ENCODE data around the gene CSMD2.

DNA sequence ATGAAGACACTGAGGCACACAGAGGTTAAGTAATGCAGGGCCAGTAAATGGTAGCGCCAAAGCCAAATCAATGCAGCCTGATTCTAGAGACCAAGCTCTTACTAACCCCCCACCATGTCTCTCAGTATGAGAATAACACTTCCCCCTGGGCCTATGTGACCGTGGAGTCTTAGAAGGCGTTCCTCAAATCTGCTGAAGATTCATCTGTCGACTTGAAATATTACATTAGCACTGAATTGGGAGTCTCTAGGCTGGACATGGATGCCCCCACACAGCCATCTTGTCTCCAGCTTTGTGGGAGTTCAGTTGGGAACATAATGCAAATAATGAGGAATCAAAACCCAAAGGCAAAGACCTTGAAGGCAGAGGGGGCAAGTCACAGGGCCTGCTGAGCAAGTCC is 419.1 kb downstream of the CSMD2 start:
- TF ChIP-seq, protein P1, sequence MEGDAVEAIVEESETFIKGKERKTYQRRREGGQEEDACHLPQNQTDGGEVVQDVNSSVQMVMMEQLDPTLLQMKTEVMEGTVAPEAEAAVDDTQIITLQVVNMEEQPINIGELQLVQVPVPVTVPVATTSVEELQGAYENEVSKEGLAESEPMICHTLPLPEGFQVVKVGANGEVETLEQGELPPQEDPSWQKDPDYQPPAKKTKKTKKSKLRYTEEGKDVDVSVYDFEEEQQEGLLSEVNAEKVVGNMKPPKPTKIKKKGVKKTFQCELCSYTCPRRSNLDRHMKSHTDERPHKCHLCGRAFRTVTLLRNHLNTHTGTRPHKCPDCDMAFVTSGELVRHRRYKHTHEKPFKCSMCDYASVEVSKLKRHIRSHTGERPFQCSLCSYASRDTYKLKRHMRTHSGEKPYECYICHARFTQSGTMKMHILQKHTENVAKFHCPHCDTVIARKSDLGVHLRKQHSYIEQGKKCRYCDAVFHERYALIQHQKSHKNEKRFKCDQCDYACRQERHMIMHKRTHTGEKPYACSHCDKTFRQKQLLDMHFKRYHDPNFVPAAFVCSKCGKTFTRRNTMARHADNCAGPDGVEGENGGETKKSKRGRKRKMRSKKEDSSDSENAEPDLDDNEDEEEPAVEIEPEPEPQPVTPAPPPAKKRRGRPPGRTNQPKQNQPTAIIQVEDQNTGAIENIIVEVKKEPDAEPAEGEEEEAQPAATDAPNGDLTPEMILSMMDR (IDR thresholded peaks at IDR 0.05) = no peak
- TF ChIP-seq EZH2 (IDR thresholded peaks at IDR 0.05) (no peak), EZH2phosphoT487 (IDR thresholded peaks at IDR 0.05) (no peak)

All from neural progenitor cell (in vitro differentiated cells).